ENCODE results near the gene DHX9. TPM values are rescaled to one million over a fixed set of nuclear protein-coding genes. Genes with fewer than 3 reads are reported as not detected.

DHX9 gene
- total RNA-seq, 1 experiment from 2014 or later: 191 TPM

- Histone ChIP-seq H3K4me3 (ENCODE audit: low read length) (no peak overlapping the region), H3K4me2 (ENCODE audit: low read length) (no peak overlapping the region), H3K9me3 (ENCODE audit: low read length) (no peaks in the 10 kb centered on the region), H3K9me2 (replicated peaks; ENCODE audit: low read length) (no peaks in the 10 kb centered on the region), H3K4me1 (ENCODE audit: insufficient read depth, low read length) (no peaks in the 10 kb centered on the region), H3K27ac (ENCODE audit: low read length) (no peak overlapping the region), H4K20me1 (ENCODE audit: low read length) (no peaks in the 10 kb centered on the region), H3K79me2 (ENCODE audit: low read length) (no peaks in the 10 kb centered on the region), H3K27me3 (ENCODE audit: low read length) (peaks cover 21% of the 10 kb centered on the region; the same call in 1 of the 2 replicates), H3K36me3 (ENCODE audit: low read depth, low read length) (no peaks in the 10 kb centered on the region), H3F3A (ENCODE audit: low read length, unreplicated experiment) (no peaks in the 10 kb centered on the region), H3K9ac (ENCODE audit: low read length) (no peak overlapping the region), H2AFZ (ENCODE audit: low read length) (no peak overlapping the region)
- POLR2A ChIA-PET (ENCODE audit: unreplicated experiment): no interaction called here
- peak; percentile 27; the same call in 1 of the 2 replicates for ATAC-seq
- TF ChIP-seq CTCF (conservative IDR thresholded peaks at IDR 0.05; ENCODE audit: low read depth, low read length) (no peak), EZH2 (IDR thresholded peaks at IDR 0.05; ENCODE audit: low read length, unreplicated experiment) (no peak), EZH2phosphoT487 (IDR thresholded peaks at IDR 0.05; ENCODE audit: borderline replicate concordance, low read length) (no peak)
- DNase-seq: peak; percentile 7
- CTCF ChIA-PET: no interaction called here
- BruUV-seq (replicated peaks): no TSS peak
- intact Hi-C loops (cut with micrococcal nuclease): no loop called here
These were observed 5.9 kb upstream of the DHX9 start for GRCh38 chr1:182833271-182833670.

- intact Hi-C loops (cut with micrococcal nuclease): no loop called here
- H3K4me2 ChIP-seq (ENCODE audit: low read length): no peak overlapping the region
- no peak overlapping the region for H3K4me3 ChIP-seq (ENCODE audit: low read length)
- H3K27ac ChIP-seq (ENCODE audit: low read length): no peak overlapping the region
- ATAC-seq (no peak), DNase-seq (no peak)
- H3K36me3 ChIP-seq (ENCODE audit: low read depth, low read length): no peaks in the 10 kb centered on the region
- no peaks in the 10 kb centered on the region for H3K9me3 ChIP-seq (ENCODE audit: low read length)
- no TSS peak for BruUV-seq (replicated peaks)
- H3K4me1 ChIP-seq (ENCODE audit: insufficient read depth, low read length): no peaks in the 10 kb centered on the region
- ChIA-PET CTCF (no interaction called here), POLR2A (ENCODE audit: unreplicated experiment) (no interaction called here)
- H3K9me2 ChIP-seq (replicated peaks; ENCODE audit: low read length): no peaks in the 10 kb centered on the region
- no peaks in the 10 kb centered on the region for H4K20me1 ChIP-seq (ENCODE audit: low read length)
- H3F3A ChIP-seq (ENCODE audit: low read length, unreplicated experiment): no peaks in the 10 kb centered on the region
- TF ChIP-seq EZH2phosphoT487 (IDR thresholded peaks at IDR 0.05; ENCODE audit: borderline replicate concordance, low read length) (no peak), CTCF (conservative IDR thresholded peaks at IDR 0.05; ENCODE audit: low read depth, low read length) (no peak), EZH2 (IDR thresholded peaks at IDR 0.05; ENCODE audit: low read length, unreplicated experiment) (no peak)
- peaks cover 2% of the 10 kb centered on the region for H3K79me2 ChIP-seq (ENCODE audit: low read length)
- peaks cover 10% of the 10 kb centered on the region; the same call in 1 of the 2 replicates for H3K27me3 ChIP-seq (ENCODE audit: low read length)
- no peak overlapping the region for H2AFZ ChIP-seq (ENCODE audit: low read length)
- H3K9ac ChIP-seq (ENCODE audit: low read length): no peak overlapping the region
These were observed 4.8 kb upstream of the DHX9 start for GRCh38 chr1:182834326-182834725.

- ATAC-seq: no peak
- POLR2A ChIA-PET (ENCODE audit: unreplicated experiment): no interaction called here
These were observed 3.3 kb upstream of the DHX9 start for GRCh38 chr1:182835806-182836205.

More at GRCh38 chr1:182835806-182836205, 3.3 kb upstream of the DHX9 start:
- intact Hi-C loops (cut with micrococcal nuclease): no loop called here
- Histone ChIP-seq H3F3A (ENCODE audit: low read length, unreplicated experiment) (no peaks in the 10 kb centered on the region), H2AFZ (ENCODE audit: low read length) (no peak overlapping the region), H3K9me2 (replicated peaks; ENCODE audit: low read length) (no peaks in the 10 kb centered on the region), H3K27me3 (ENCODE audit: low read length) (no peaks in the 10 kb centered on the region; the same call in 1 of the 2 replicates), H3K4me2 (ENCODE audit: low read length) (no peak overlapping the region), H3K4me1 (ENCODE audit: insufficient read depth, low read length) (no peaks in the 10 kb centered on the region), H4K20me1 (ENCODE audit: low read length) (peaks cover 14% of the 10 kb centered on the region), H3K36me3 (ENCODE audit: low read depth, low read length) (peaks cover 4% of the 10 kb centered on the region), H3K9ac (ENCODE audit: low read length) (no peak overlapping the region), H3K27ac (ENCODE audit: low read length) (no peak overlapping the region), H3K9me3 (ENCODE audit: low read length) (no peaks in the 10 kb centered on the region), H3K4me3 (ENCODE audit: low read length) (no peak overlapping the region), H3K79me2 (ENCODE audit: low read length) (peaks cover 17% of the 10 kb centered on the region)
- no TSS peak for BruUV-seq (replicated peaks)
- no peak for DNase-seq
- TF ChIP-seq EZH2 (IDR thresholded peaks at IDR 0.05; ENCODE audit: low read length, unreplicated experiment) (no peak), EZH2phosphoT487 (IDR thresholded peaks at IDR 0.05; ENCODE audit: borderline replicate concordance, low read length) (no peak), CTCF (conservative IDR thresholded peaks at IDR 0.05; ENCODE audit: low read depth, low read length) (no peak)
- CTCF ChIA-PET: no interaction called here

Measured in PC-3 (cell line).